ENCODE results near the gene CCR7.

CCR7 gene

GRCh38 chr17:40557531-40558299, 7.6 kb downstream of the CCR7 start:
- Histone ChIP-seq H3K27ac (ENCODE audit: extremely low read depth, low read depth, low read length) (no peak overlapping the region), H3K4me1 (ENCODE audit: control insufficient read depth, insufficient read depth, low read length) (no peaks in the 10 kb centered on the region), H3K9me3 (ENCODE audit: control insufficient read depth, insufficient read depth, low read depth, low read length) (no peaks in the 10 kb centered on the region), H3K36me3 (ENCODE audit: control insufficient read depth in 2 of 2, insufficient read depth in 1 of 2, low read length in 2 of 2) (no peaks in the 10 kb centered on the region), H3K4me3 (ENCODE audit: low read depth, low read length) (no peak overlapping the region)
- POLR2A ChIA-PET = interaction anchor here (0.9 kb wide), 1 partner anchor 1131 kb away, joined by 3 read pairs; the partner anchor contains the start of gene EIF1
- peak; percentile 68 for TF ChIP-seq GLIS1 (tag by site-specific recombination; IDR thresholded peaks at IDR 0.05)
- TF ChIP-seq ZNF792 (tag by site-specific recombination; IDR thresholded peaks at IDR 0.05) = no peak
- CTCF ChIA-PET = interaction anchor here (0.5 to 8.1 kb wide), 9 partner anchors 9 to 909 kb away, joined by 3 to 140 read pairs (median 19); partner anchors contain the start of gene TOP2A

GRCh38 chr17:40556884-40557414, 8.3 kb downstream of the CCR7 start:
- no peaks in the 10 kb centered on the region for H3K4me1 ChIP-seq (ENCODE audit: control insufficient read depth, insufficient read depth, low read length)
- ChIA-PET CTCF (interaction anchor here (0.5 to 4.2 kb wide), 9 partner anchors 11 to 200 kb away, joined by 3 to 50 read pairs (median 3); no protein-coding TSS in a partner anchor), POLR2A (no interaction called here)
- no peaks in the 10 kb centered on the region for H3K36me3 ChIP-seq (ENCODE audit: control insufficient read depth in 2 of 2, insufficient read depth in 1 of 2, low read length in 2 of 2)
- no peak overlapping the region for H3K27ac ChIP-seq (ENCODE audit: extremely low read depth, low read depth, low read length)
- H3K4me3 ChIP-seq (ENCODE audit: low read depth, low read length) = no peak overlapping the region
- TF ChIP-seq ZNF518A (tag by site-specific recombination; conservative IDR thresholded peaks at IDR 0.05; ENCODE audit: low read depth) (no peak), ZSCAN23 (tag by site-specific recombination; IDR thresholded peaks at IDR 0.05) (no peak), ZNF670 (tag by site-specific recombination; IDR thresholded peaks at IDR 0.05; ENCODE audit: low read depth) (no peak), ZBTB10 (tag by site-specific recombination; IDR thresholded peaks at IDR 0.05) (no peak), ZNF157 (tag by site-specific recombination; IDR thresholded peaks at IDR 0.05) (no peak), REPIN1 (tag by site-specific recombination; IDR thresholded peaks at IDR 0.05; ENCODE audit: low read depth) (no peak), AEBP2 (tag by site-specific recombination; IDR thresholded peaks at IDR 0.05; ENCODE audit: borderline replicate concordance) (no peak)
- no peaks in the 10 kb centered on the region for H3K9me3 ChIP-seq (ENCODE audit: control insufficient read depth, insufficient read depth, low read depth, low read length)

GRCh38 chr17:40556198-40556661, 9.0 kb downstream of the CCR7 start:
- H3K4me1 ChIP-seq (ENCODE audit: control insufficient read depth, insufficient read depth, low read length) = no peaks in the 10 kb centered on the region
- ChIA-PET CTCF (interaction anchor here (0.6 to 4.0 kb wide), 4 partner anchors 11 to 22 kb away, joined by 3 to 28 read pairs (median 5); no protein-coding TSS in a partner anchor), POLR2A (no interaction called here)
- H3K27ac ChIP-seq (ENCODE audit: extremely low read depth, low read depth, low read length) = no peak overlapping the region
- H3K36me3 ChIP-seq (ENCODE audit: control insufficient read depth in 2 of 2, insufficient read depth in 1 of 2, low read length in 2 of 2) = no peaks in the 10 kb centered on the region
- no peaks in the 10 kb centered on the region for H3K9me3 ChIP-seq (ENCODE audit: control insufficient read depth, insufficient read depth, low read depth, low read length)
- TF ChIP-seq TCF7L2 (IDR thresholded peaks at IDR 0.05; ENCODE audit: borderline replicate concordance, low read depth, low read length) = no peak
- no peak overlapping the region for H3K4me3 ChIP-seq (ENCODE audit: low read depth, low read length)

Measured in HEK293 (cell line).